SK-N-SH treated with all-trans-retinoic acid at 6 μM for 48 hours (cell line): ENCODE measurements around the gene ZDHHC19.

Experiments
- ARNTL ChIP-seq: fragments of 450-650 bp; formaldehyde crosslinking; IDR thresholded peaks from 2 replicates; pipeline ENCODE4 v1.5.0; 2020; ENCODE audit warnings: low read depth, mild to moderate bottlenecking, moderate library complexity, borderline replicate concordance
- BACH2 ChIP-seq: fragments of 250-450 bp; sonication (Bioruptor Pico); IDR thresholded peaks from 2 replicates; pipeline ENCODE4 v1.9.0; 2021; ENCODE audit warnings: mild to moderate bottlenecking, borderline replicate concordance
- CREB5 ChIP-seq: fragments of 250-450 bp; sonication (Bioruptor Pico); IDR thresholded peaks from 2 replicates; pipeline ENCODE4 v1.5.1; 2020; ENCODE audit warnings: low read depth, mild to moderate bottlenecking, moderate library complexity
- CSDC2 ChIP-seq: fragments of 250-450 bp; sonication (Bioruptor Pico); IDR thresholded peaks from 2 replicates; pipeline ENCODE4 v1.5.0; 2020; ENCODE audit warnings: mild to moderate bottlenecking, moderate library complexity
- TCF4 ChIP-seq: fragments of 250-450 bp; sonication (Bioruptor Pico); IDR thresholded peaks from 2 replicates; pipeline ENCODE4 v1.8.0; 2021; ENCODE audit warnings: mild to moderate bottlenecking, moderate library complexity, borderline replicate concordance
- ZC3H10 ChIP-seq: fragments of 250-450 bp; sonication (Bioruptor Pico); IDR thresholded peaks from 2 replicates; pipeline ENCODE4 v1.5.1; 2021; ENCODE audit warnings: mild to moderate bottlenecking, moderate library complexity
- ZFP3 ChIP-seq: fragments of 250-450 bp; sonication (Bioruptor Pico); IDR thresholded peaks from 2 replicates; pipeline ENCODE4 v1.5.0; 2020; ENCODE audit warnings: mild to moderate bottlenecking, moderate library complexity
- ZFP30 ChIP-seq: fragments of 450-650 bp; formaldehyde crosslinking; IDR thresholded peaks from 2 replicates; pipeline ENCODE4 v1.5.0; 2022; ENCODE audit warnings: mild to moderate bottlenecking, moderate library complexity
- TF ChIP-seq, protein P1 (sequence below): fragments of 250-450 bp; sonication (Bioruptor Pico); IDR thresholded peaks from 2 replicates; pipeline ENCODE4 v1.8.0; 2020; ENCODE audit warnings: mild to moderate bottlenecking, moderate library complexity, borderline replicate concordance

GRCh38 chr3:196227121-196227561 is 15.9 kb upstream of the ZDHHC19 start:
- no peak for TF ChIP-seq CSDC2
- no peak for TF ChIP-seq ARNTL (CRISPR knock-in tag)
- TF ChIP-seq, protein P1, sequence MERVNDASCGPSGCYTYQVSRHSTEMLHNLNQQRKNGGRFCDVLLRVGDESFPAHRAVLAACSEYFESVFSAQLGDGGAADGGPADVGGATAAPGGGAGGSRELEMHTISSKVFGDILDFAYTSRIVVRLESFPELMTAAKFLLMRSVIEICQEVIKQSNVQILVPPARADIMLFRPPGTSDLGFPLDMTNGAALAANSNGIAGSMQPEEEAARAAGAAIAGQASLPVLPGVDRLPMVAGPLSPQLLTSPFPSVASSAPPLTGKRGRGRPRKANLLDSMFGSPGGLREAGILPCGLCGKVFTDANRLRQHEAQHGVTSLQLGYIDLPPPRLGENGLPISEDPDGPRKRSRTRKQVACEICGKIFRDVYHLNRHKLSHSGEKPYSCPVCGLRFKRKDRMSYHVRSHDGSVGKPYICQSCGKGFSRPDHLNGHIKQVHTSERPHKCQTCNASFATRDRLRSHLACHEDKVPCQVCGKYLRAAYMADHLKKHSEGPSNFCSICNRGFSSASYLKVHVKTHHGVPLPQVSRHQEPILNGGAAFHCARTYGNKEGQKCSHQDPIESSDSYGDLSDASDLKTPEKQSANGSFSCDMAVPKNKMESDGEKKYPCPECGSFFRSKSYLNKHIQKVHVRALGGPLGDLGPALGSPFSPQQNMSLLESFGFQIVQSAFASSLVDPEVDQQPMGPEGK (CRISPR knock-in tag), result no peak
- no peak for TF ChIP-seq ZFP3 (CRISPR knock-in tag)
- TF ChIP-seq ZFP30 (CRISPR knock-in tag), result no peak
- no peak for TF ChIP-seq BACH2
- no peak for TF ChIP-seq CREB5 (CRISPR knock-in tag)
- no peak for TF ChIP-seq TCF4 (CRISPR knock-in tag)
- no peak for TF ChIP-seq ZC3H10 (CRISPR knock-in tag)
